Activated CD8-positive, alpha-beta T cell treated with anti-CD3 and anti-CD28 coated beads for 36 hours (primary cell): Measurements from ENCODE around the gene NCF2. TPM values are rescaled to one million over a fixed set of nuclear protein-coding genes. Genes with fewer than 3 reads are reported as not detected.
"Not testable (repeated sequence)": the region's sequence is repeated elsewhere in the genome, so short reads cannot be mapped to it uniquely, and the experiment has no call there.

Experiments used
- ATAC-seq: fragments of 200-7000 bp; cut with Tn5 transposase; one replicate; pipeline ENCODE4 v1.10.0; 2021; ENCODE audit warnings: mild to moderate bottlenecking, moderate library complexity
- CTCF ChIA-PET: fragments of 350-600 bp; sonication (Branson Sonifier 250); formaldehyde crosslinking; loops from one replicate; lab custom pipeline; 2021; ENCODE audit warnings: antibody characterized with exemption; lab: Charles Lee
- POLR2A ChIA-PET: fragments of 350-600 bp; sonication (Branson Sonifier 250); formaldehyde crosslinking; loops from one replicate; lab custom pipeline; 2021; ENCODE audit warnings: antibody characterized with exemption; lab: Charles Lee
- DNase-seq: peaks from one replicate; pipeline ENCODE4 v3.0.0-alpha.2; 2020
- H3K27ac Mint-ChIP-seq: one replicate; pipeline ENCODE4 v1.8.0; 2021; ENCODE audit warnings: mild to moderate bottlenecking, mixed read lengths
- H3K27me3 Mint-ChIP-seq: one replicate; pipeline ENCODE4 v1.8.0; 2021; ENCODE audit warnings: mixed read lengths
- H3K36me3 Mint-ChIP-seq: one replicate; pipeline ENCODE4 v1.8.0; 2021; ENCODE audit warnings: low read depth, mixed read lengths
- H3K4me1 Mint-ChIP-seq: one replicate; pipeline ENCODE4 v1.8.0; 2021; ENCODE audit warnings: low read depth, mixed read lengths
- H3K4me3 Mint-ChIP-seq: one replicate; pipeline ENCODE4 v1.8.0; 2021; ENCODE audit warnings: mild to moderate bottlenecking, moderate library complexity, mixed read lengths
- H3K9me3 Mint-ChIP-seq: one replicate; pipeline ENCODE4 v1.8.0; 2021; ENCODE audit warnings: mixed read lengths
- CTCF ChIP-seq: fragments of 200-600 bp; IDR thresholded peaks from one replicate; pipeline ENCODE4 v1.8.0; 2022; ENCODE audit warnings: antibody characterized with exemption, mild to moderate bottlenecking
- intact Hi-C: fragments of 100-400 bp; cut with micrococcal nuclease; formaldehyde crosslinking; loops from one replicate; pipeline ENCODE4 v1.10.0; 2022
- total RNA-seq, 2 experiments: library from RNA; stranded (reverse); gene quantifications; one replicate each; pipeline ENCODE4 v1.2.3, GENCODE V29; 2021

The NCF2 gene
- total RNA-seq, 2 experiments from 2014 or later, result 4.2 to 4.7 TPM

DNA sequence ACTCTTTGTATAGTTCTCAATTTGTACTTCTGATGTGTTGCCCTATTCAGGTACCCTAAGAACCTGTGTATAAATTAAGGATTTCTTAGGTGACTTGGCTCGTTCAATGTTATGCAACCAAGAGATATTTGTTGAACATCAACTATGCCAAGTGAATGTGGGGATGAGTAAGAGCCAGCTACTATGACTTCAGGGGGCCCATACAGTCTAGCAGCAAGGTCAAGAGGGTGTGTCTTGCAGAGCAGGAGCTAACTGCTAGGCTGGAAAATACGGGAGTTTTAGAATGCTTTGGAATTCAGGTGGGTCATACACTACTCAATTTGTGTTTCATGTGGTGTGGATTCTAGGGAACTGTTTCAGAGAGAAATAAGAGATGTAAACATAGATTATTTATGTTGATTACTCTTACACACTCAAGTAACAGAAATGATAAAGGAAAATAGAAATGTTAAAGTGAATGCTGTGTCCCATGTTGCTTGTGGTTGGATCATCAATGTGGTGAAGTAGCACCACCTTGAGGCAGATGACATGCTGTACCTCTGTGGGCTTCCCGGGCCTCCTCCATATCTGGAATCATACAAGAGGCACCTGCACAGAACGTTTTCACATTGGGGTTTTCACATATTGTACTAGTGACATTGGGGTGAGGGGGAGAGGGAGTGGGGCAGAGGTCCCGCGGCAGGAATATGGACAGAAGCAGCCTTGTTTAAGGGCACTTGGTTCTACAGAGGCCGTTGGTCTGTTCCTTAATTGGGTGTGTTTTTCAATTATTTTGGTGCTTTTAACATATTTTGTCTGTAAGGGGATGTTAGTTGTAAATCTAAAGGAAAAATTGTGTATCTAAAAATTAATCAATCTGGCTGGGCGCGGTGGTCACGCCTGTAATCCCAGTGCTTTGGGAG lies 32.9 kb upstream of the NCF2 start:
- H3K27ac Mint-ChIP-seq, result peak overlapping the region; percentile 22

DNA sequence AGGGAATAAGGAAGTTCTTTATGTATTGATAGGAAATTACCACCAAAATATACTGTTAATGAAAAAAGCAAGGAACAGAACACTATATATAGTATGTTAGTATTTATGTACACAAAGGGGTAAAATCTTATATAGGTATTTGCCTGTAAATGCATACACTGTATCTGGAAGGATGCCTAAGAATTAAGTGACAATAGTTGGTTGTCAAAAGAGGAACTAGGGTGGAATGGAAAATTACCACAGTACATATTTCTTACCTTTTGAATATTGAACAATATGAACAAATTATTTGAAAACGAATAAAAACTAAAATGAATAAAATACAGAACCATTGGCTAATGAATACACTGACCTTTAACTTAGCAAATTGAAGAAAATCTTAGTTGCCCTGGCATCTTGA lies 31.8 kb upstream of the NCF2 start:
- ATAC-seq (no peak), DNase-seq (no peak)
- ChIA-PET CTCF (interaction anchor here (1.0 to 1.4 kb wide), 4 partner anchors 21 to 267 kb away, joined by 3 to 5 read pairs (median 4); no protein-coding TSS in a partner anchor), POLR2A (no interaction called here)
- H3K36me3 Mint-ChIP-seq, result peaks cover 15% of the 10 kb centered on the region
- intact Hi-C loops, result loop anchor here (5.0 kb wide), 2 partner anchors 70 to 340 kb away; no protein-coding TSS in a partner anchor
- H3K4me3 Mint-ChIP-seq, result no peak overlapping the region
- H3K9me3 Mint-ChIP-seq, result no peaks in the 10 kb centered on the region
- H3K4me1 Mint-ChIP-seq, result peaks cover 20% of the 10 kb centered on the region
- no peak for TF ChIP-seq CTCF
- no peaks in the 10 kb centered on the region for H3K27me3 Mint-ChIP-seq
- H3K27ac Mint-ChIP-seq, result no peak overlapping the region

More for the DNA sequence above, 32.9 kb upstream of the NCF2 start:
- Mint-ChIP-seq H3K4me1 (peaks cover 23% of the 10 kb centered on the region), H3K36me3 (peaks cover 18% of the 10 kb centered on the region), H3K4me3 (no peak overlapping the region), H3K27me3 (no peaks in the 10 kb centered on the region), H3K9me3 (no peaks in the 10 kb centered on the region)
- TF ChIP-seq CTCF, result peak; percentile 67
- ATAC-seq (peak; percentile 91), DNase-seq (peak; percentile 64)
- intact Hi-C loops, result loop anchor here (5.0 kb wide), 2 partner anchors 71 to 341 kb away; no protein-coding TSS in a partner anchor
- POLR2A ChIA-PET, result no interaction called here
- CTCF ChIA-PET, result interaction anchor here (0.6 to 1.9 kb wide), 10 partner anchors 11 to 266 kb away, joined by 3 to 7 read pairs (median 4); no protein-coding TSS in a partner anchor

GRCh38 chr1:183620311-183620710 lies 30.1 kb upstream of the NCF2 start:
- TF ChIP-seq CTCF, result no peak
- Mint-ChIP-seq H3K9me3 (no peaks in the 10 kb centered on the region), H3K4me3 (no peak overlapping the region), H3K36me3 (peaks cover 10% of the 10 kb centered on the region), H3K27ac (no peak overlapping the region), H3K4me1 (peaks cover 14% of the 10 kb centered on the region), H3K27me3 (no peaks in the 10 kb centered on the region)
- ChIA-PET CTCF (interaction anchor here (0.7 to 1.8 kb wide), 3 partner anchors 8 to 97 kb away, joined by 3 to 4 read pairs (median 3); no protein-coding TSS in a partner anchor), POLR2A (no interaction called here)
- intact Hi-C loops, result loop anchor here (5.0 kb wide), 2 partner anchors 68 to 338 kb away; no protein-coding TSS in a partner anchor
- DNase-seq, result no peak
- no peak for ATAC-seq

DNA sequence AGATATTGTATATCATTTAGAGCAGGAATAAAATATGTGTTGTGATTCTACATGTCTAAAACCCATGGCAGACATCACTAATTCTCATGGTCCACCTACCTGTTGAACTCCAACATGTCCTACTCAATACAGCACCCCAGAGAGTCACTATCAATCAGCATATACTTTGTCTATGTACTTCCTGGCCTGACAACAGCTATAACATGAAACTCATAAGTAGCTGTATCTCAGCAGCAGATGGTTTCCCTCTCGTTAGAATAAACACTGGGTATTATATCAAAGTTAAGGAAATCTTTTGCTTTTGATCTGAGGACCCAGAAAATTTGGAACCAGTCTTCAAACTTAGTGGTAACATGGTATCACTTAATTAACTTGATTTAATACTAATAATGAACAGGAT lies 29.5 kb upstream of the NCF2 start:
- H3K27me3 Mint-ChIP-seq, result no peaks in the 10 kb centered on the region
- H3K4me3 Mint-ChIP-seq, result no peak overlapping the region
- H3K27ac Mint-ChIP-seq, result no peak overlapping the region
- intact Hi-C loops, result loop anchor here (5.0 kb wide), 2 partner anchors 67 to 337 kb away; no protein-coding TSS in a partner anchor
- no peak for ATAC-seq
- H3K9me3 Mint-ChIP-seq, result no peaks in the 10 kb centered on the region
- H3K36me3 Mint-ChIP-seq, result peaks cover 7% of the 10 kb centered on the region
- TF ChIP-seq CTCF, result no peak
- ChIA-PET POLR2A (no interaction called here), CTCF (interaction anchor here (1.1 to 1.8 kb wide), 2 partner anchors 8 to 36 kb away, joined by 3 to 4 read pairs; no protein-coding TSS in a partner anchor)
- H3K4me1 Mint-ChIP-seq, result peaks cover 15% of the 10 kb centered on the region
- DNase-seq, result no peak

DNA sequence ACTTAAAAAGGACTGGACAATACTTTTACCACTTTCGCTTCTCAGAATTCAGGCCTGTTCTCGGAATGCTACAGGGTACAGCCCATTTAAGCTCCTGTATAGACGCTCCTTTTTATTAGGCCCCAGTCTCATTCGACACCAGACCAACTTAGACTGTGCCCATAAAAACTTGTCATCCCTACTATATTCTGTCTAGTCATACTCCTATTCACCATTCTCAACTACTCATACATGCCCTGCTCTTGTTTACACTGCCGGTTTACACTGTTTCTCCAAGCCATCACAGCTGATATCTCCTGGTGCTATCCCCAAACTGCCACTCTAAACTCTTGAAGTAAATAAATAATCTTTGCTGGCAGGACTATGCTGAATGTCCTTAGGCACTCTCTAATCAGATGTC lies 27.9 kb upstream of the NCF2 start:
- ATAC-seq, H3K27ac Mint-ChIP-seq, H3K36me3 Mint-ChIP-seq, CTCF ChIA-PET, H3K9me3 Mint-ChIP-seq, POLR2A ChIA-PET, intact Hi-C loops, DNase-seq, H3K27me3 Mint-ChIP-seq, H3K4me3 Mint-ChIP-seq: not testable (repeated sequence)
- H3K4me1 Mint-ChIP-seq, result peaks cover 14% of the 10 kb centered on the region

DNA sequence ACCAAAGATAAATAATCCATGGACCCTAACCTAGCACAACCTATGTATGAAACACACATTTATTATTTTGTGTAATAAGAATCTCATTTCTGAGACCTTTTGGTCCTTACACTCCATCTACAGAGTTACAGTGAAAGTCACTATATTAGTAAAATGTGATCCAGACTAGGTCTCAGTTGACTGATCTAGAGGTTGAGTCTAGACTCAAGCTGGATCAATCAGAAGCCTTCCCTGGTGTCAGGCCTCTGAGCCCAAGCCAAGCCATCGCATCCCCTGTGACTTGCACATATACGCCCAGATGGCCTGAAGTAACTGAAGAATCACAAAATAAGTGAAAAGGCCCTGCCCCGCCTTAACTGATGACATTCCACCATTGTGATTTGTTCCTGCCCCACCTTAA lies 22.7 kb upstream of the NCF2 start:
- peaks cover 11% of the 10 kb centered on the region for H3K4me1 Mint-ChIP-seq
- CTCF ChIA-PET, DNase-seq, H3K4me3 Mint-ChIP-seq, H3K27me3 Mint-ChIP-seq, intact Hi-C loops, ATAC-seq, H3K9me3 Mint-ChIP-seq, H3K36me3 Mint-ChIP-seq, POLR2A ChIA-PET, H3K27ac Mint-ChIP-seq: not testable (repeated sequence)
